HPDE6-E6E7 (cell line): Measurements from ENCODE around the gene CSRNP3.

Source experiments
- DNase-seq: peaks from one replicate; pipeline ENCODE4 v3.0.0; 2011; ENCODE audit warnings: missing footprints; ENCODE audit errors: extremely low spot score

The CSRNP3 gene, protein sequence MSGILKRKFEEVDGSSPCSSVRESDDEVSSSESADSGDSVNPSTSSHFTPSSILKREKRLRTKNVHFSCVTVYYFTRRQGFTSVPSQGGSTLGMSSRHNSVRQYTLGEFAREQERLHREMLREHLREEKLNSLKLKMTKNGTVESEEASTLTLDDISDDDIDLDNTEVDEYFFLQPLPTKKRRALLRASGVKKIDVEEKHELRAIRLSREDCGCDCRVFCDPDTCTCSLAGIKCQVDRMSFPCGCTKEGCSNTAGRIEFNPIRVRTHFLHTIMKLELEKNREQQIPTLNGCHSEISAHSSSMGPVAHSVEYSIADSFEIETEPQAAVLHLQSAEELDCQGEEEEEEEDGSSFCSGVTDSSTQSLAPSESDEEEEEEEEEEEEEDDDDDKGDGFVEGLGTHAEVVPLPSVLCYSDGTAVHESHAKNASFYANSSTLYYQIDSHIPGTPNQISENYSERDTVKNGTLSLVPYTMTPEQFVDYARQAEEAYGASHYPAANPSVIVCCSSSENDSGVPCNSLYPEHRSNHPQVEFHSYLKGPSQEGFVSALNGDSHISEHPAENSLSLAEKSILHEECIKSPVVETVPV

DNA sequence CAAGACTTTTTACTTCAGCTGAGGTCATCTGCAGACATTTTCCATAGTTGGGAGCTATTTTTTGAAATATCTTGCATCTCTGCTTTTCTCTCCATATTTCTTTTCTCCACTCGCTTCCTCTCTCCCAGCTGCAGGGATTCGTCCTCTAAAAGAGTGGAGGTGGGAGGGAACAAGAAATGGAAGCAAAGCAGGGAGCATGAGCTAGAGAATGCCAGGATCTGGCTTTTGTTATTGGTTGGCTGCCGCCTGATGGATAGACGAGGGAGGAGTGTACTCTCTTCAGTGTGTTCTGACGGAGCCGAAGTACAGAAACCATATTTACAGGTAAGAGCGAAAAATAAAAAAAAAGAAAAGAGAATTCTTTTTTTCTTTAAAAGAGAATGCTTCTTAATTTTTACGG lies at the start of gene CSRNP3:
Gene CSRNP3, plus strand, starts transcription at position 282 of the 400 bp plus-strand sequence. CDS start 125,368 bp downstream, outside the sequence.
- DNase-seq = peak; percentile 81

DNA sequence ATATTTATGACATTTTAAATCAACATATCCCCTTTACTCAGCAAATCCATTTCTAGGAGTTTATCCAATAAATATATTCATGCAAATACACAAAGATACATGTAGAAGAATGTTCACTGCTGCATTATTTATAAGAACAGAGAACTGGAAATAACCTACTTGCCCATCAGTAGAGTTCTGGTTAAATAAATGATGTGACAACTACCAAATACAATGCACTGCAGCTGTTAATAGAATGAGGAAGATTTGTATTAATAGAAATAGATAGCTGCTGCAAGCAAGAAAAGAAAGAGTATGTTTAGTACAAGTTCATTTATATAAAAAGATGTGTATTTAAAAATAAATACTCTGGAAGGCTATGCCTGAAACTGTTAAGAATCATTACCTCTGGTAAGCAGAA lies 49.3 kb upstream of the CSRNP3 start:
- DNase-seq = no peak

DNA sequence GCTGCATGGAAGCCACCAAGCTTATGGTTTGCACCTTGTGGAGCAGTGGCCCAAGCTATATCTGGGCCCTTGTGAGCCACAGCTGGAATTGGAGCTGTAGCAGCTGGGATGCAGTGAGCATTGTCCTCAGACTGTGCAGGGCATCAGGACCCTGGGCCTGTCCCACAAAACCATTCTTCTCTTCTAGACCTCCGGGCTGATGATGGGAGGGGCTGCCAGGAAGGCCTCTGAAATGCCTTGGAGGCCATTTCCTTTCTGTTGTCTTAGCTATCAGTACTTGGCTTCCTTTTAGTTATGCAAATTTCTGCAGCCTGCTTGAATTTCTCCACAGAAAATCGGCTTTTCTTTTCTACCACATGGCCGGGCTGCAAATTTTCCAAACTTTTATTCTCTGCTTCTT lies 46.4 kb upstream of the CSRNP3 start:
- no peak for DNase-seq

DNA sequence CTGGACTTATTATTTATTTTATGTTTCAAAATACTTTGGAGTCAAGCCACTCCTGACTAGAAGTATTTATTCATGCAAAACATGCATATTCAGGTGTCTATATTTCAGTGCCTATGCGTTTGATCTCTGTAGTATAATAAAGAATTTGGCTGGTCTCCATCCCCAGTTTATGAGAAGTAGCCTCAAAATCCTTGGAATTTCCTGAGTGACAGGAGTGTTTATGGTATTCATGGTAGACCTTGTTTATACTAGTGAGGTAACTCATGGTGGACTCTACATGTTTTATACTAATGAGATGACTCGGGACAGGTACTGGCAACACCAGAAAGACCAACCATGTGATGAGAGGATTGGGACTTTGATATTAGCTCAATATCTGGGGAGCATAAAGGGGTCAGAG lies 43.9 kb upstream of the CSRNP3 start:
- DNase-seq = no peak

DNA sequence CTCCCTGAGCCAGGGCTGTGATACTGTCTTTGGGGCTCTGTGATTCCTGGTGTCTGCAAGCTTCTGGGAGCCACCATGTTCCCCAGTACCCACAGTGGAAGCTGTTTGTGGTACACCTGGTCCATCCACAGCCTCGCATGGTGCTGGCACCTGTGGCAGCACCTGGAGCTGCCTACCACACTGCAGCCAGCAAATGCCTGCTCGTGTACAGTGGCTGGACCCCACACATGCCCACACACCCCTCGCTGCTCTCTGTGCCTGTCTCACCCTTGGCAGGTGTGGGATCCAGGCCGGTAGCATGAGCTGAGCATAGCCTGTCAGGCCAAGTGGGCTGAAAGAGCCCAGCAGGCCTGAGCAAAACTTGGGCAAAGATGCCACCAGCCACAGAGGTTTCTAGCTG lies 41.8 kb upstream of the CSRNP3 start:
- DNase-seq = no peak

DNA sequence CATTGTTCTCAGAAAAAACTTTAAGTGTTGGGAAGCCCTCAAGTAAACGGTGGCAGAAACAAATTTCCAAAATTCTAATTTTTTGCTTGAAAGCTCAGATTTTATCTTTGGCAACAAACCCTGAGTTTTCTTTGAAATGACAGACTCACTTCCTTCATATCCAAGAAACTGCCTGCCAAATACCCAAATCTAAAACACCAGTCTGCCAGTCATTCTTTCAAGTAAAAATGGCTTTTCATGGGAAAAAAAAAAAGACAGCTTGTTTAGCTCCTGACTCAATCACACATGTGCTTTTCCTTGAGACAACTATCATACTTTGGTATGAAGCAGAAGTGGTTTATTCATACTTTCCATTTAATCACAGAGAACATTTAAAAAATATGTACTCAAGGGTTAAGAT lies 40.6 kb upstream of the CSRNP3 start:
- no peak for DNase-seq

DNA sequence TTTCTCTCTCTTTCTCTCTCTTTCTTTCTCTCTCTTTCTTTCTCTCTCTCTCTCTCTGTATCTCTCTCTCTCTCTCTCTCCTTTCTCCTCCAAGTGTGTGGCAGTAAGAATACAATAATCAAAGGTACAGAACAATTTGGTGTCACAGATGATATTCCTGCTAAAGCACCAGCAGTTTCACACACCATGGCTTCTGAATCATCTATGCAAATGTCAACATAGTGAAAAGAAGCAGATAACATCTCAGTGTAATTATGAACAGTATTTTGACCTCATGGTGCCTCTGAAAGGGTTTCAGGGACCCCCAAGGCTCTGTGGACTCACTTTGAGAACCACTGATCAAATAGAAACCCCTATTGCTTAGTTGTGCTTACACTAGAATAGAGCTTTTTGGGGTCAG lies 38.5 kb upstream of the CSRNP3 start:
- DNase-seq = no peak

DNA sequence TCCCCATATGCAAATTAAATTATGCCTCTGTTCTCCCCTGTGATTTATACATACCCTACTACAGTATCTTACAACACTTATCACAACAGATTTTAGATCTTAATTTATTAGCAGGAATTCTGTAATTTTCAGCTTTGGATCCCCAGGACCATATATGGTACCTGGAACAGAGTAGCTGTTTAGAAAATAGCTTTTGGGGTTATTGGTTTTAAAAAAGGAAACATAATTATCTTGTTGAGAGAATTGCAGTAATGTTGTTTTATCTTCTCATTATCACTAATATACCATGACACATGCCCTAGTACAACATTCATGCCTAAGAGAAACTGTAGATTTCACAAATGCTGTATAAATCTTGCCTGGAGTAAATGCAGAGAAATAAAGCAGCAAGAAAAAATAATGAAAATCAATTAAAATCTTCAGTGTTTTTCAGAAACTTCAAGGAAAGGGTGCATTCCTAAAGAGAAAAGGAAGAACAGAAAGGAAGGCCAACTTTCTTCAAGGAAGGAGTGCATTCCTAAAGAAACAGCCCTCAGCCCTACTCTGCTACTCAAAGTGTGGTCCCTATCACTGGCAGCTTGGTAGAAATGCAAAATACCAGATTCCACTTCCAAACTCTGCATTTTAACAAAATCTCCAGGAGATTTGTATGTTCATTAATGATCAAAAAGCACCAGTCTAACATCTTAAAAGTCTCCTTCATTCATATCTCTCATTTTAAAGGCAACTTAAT lies 37.1 kb upstream of the CSRNP3 start:
- DNase-seq = no peak

DNA sequence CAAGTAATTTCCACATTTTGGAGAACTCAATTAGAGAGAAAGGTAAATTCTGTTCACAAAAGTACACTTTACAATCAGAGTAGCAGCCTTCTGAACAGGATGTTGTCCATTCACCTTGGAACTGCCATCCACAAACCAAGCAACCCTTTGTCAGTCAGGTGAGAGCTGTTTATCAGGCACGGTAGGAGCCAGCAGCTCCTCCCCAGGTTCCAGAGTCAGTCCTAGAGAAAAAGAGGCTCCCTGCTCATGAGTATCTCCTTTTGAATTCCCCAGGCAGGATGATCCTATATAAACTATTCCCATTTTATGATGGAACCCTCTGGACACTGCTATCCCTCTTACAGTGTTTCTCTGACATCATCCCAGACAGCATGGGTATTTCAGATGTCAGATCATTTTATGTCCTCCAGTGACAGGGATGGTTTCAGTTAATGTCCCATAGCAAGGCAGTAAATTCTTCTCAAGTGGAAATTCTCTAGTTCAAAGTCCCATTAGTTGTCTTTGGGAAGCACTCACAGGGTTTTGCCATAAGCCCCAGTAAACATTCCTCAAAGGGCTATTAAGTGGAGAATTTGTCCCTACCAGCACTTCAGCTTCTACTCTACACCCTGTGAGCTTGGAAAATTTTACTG lies 34.5 kb upstream of the CSRNP3 start:
- no peak for DNase-seq

DNA sequence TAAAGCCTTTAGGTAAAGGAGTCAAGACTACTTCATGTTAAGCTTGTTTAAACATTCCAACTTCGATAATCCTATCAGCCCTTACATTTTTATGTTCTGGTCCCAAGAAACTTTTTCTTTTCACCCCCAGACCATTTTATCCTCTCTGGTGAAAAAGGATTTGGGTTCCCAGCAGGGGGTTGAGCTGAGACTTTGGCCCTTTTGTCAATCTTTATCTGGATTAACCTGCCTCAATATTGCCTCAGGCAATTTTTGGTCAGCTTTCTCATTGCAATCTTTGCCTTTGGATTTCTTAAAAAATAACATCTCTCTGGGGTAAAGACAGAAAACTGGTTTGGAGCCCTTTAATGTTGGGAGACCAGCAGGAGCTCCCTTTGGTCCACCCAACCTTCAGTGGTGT lies 33.9 kb upstream of the CSRNP3 start:
- no peak for DNase-seq

DNA sequence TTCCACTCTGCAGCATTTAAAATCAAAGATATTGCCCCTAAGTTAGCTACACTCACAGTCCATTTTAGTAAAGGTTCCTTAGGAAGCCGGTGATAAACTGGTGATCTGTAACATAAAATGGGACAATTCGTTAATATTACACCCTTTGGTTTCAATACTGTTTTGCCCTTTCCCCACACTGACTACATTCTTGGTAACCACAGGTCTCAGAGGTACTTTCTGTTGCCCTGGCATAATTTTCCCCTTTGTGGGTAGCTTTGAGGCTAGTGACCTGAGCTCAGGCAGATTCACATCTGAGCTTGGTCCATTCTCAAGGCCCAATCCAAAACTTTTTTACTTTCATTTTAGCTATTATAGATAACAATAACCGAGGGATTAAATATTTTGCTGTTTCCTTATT lies 32.9 kb upstream of the CSRNP3 start:
- DNase-seq = no peak

DNA sequence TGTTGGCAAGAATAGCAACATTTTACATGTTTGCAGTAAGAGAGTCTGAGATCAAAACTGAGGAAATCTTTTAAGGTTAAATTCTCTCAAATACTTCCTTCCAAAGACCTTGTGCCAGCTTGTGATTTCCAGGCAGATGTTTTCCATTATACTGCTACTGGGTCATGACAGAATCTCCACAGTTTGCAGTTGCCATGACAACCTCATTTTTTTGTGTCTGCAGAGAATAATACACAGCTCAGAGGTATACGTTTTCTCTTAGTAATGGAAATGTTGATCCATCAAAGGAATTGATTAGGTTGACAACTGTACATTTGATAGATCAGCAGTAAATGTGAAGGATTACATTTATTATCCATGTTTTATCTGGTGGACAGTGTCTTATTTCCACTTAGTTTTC lies 29.1 kb upstream of the CSRNP3 start:
- DNase-seq = no peak

DNA sequence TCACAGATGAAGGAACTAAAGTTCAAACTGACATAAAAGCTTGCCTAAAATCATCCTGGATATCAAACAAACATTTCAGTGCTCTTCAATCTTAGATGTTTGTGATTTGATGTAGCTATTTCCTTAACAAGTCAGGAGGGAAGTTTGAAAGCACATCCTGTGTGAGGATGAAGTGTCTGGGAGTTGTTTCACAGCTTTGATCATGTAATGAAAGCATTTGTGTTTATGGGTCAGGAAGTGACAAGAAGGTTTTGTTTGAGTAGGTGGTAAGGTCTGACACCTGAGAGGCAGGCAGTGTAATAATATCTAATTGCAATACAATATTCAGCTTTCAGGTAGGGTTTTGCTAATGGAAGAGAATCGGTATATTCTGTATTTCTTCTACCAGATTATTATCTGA lies 26.0 kb upstream of the CSRNP3 start:
- DNase-seq = no peak

DNA sequence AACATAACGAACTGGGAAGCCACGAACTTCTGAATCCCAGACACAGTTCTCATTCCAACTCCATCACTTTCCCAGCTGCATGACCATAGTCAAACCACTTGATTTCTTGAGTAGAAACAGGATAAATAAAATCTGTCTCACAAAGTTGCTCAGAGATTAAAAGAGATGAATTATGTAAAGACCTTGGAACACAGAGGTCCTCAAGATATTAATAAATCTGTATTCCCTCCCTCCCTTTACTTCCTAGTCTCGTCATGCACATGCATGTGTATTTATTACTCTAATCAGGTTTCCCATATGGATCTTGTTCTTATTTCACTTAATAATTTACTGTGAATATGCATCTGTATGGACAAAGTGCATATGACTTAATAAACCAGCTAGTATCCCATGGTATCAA lies 21.1 kb upstream of the CSRNP3 start:
- DNase-seq = no peak

DNA sequence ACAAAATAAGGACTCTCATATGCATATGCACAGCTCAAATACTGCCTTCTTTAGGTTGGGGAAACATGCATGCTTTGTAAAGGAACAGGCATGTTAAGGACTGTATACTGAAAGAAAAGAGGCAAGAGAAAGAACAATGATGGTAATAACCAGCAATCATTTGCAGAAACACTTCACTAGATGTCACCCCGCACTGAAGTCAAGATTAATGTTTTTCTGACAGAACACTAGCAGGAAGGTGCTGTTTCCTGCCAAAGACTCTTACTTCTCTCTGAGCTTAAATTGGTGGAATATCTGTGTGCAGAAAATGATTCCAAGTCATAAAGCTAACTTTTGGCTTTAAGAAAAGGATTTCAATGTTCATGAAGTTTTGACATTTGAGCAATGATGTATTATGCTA lies 19.3 kb upstream of the CSRNP3 start:
- no peak for DNase-seq

DNA sequence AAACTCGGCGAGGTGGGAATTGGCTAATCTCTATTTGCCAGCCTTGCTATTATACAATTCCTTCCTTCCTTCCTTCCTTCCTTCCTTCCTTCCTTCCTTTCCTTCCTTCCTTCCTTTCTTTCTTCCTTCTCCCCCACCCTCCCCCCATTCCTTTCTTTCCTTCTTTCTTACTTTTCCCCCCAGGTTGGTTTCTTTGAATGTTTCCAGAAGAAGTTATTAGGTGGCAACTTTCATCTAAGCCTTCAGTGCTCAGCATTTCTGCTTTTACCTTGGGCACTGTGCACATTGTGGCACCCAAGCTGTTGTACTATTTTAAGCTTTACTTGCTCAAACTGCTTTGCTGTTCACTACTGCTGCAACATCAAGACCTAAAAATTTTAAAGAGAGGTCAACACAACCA lies 17.2 kb upstream of the CSRNP3 start:
- no peak for DNase-seq

DNA sequence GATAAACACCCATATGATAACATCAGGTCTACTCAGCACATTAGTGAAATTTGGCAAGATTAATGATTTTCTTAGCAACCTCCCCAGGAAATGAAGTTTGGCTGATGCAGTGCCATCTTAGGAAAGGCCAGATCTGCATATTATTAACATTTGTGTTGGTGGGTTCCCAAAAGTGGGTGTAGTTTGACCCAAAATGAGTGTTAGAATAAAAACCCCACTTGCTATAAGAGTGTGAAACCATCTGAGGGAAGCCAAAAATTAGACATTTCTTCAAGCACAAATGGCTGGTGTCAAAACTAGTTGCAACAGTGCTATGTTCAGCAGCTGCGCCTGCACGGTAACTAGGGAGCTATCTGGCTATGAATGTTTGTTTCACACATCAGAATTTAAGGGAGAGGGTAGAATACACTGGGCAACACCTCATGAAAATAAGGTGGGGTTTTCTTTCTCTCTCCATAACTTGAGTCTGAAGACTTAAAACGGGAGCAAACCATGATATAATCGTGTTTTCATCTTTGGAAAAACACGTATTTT lies 15.9 kb upstream of the CSRNP3 start:
- no peak for DNase-seq

DNA sequence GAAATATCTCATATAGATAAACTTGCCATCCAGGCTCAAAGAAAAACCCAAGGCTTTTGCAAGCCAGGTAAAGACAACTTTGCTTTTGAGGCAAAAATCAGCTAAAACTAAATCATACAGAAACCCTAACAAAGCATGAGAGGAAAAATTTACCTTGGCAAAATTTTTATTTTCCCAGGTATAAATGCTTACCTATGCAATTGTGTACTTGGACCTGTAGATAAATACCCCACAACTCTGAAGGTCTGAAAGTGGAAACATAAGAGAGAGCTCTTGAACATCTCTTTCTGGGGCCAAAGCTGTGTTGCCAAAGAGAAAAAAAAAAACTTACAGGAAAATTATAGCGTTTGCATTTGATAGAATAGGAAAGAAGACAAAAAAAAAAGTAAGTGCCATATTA lies 14.6 kb upstream of the CSRNP3 start:
- DNase-seq = no peak

DNA sequence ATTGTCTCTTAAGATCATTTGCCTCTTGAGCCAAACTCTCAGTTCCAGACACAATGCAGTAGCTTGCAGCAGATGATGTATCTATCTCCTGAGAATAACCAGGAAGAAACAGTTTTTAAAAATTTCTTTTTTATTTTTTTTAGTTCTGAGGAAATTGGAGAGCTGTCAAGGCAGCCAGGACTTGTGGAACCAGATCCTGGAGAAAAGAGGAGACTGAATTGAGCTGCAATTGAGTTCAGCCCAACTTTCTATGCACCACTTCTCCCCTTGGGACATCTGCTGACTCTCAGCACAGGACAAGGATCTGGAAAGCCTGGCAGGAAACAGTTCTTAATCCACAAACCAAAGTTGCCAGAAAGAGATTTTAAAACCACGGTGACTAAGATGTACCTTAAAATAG lies 13.5 kb upstream of the CSRNP3 start:
- DNase-seq = no peak

DNA sequence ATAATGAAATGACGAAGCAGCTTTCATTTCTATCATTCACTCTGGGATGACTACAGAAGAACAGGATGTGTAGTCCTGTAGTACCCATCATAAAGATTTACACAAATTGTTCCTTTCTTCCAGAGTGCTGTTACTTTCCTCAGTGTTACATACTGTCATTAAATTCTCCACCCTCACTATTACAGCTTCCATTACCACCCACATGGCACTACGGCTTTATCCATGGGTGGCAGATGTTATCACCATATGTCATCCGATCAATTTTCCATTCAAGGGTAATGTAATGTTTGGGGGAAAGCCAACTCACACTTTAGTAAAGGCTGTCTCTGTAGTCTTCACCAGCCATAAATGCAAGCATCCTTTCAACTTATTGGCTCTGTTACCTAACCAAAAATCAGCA lies 7.1 kb upstream of the CSRNP3 start:
- no peak for DNase-seq

DNA sequence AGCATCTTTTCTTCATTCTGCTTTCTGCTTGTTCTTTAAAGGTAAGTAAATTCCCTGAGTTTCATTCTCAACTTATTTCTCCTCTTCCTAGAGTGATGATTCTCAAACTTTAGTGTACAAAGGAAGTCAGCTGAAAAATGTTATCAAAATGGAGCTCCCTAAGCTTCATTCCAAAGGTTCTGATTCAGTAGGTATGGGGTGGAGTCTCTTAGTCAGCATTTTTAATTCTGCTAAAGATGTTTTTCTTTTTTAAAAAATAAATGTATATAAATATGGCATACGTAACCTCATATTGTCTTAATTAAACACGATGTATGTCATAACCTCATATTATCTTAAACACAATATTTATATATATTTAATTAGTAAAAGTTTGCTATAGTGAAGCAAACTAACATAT lies 3.1 kb upstream of the CSRNP3 start:
- no peak for DNase-seq

DNA sequence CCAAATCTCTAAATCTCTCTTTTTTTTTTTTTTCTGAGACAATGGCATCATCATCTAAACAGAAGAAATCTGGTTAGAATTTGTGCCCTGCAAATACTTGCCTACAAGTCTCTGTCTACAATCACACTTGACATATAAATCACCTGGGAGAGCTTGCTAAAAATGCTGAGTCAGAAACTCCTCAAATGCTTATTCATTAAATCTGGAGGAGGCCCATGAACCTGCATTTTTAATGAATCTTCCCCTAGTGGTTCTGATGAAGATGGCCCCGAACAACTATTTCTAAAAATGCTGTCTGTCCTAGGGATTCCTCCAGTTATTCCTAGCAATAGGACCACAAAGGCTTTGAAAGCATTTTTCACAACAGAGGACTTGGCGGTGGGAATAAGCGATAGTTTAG lies 1.6 kb upstream of the CSRNP3 start:
- DNase-seq = no peak
